Measurements from ENCODE around the gene USP21. TPM values are rescaled to one million over a fixed set of nuclear protein-coding genes. Genes with fewer than 3 reads are reported as not detected.

USP21 gene
- total and polyA plus RNA-seq, 2 of the 13 experiments (the other 11 are each of a cell fraction or from before 2014, with no cell fraction given): 10.1 to 33.1 TPM

- TF ChIP-seq XRCC5 (optimal IDR thresholded peaks at IDR 0.05; ENCODE audit: low read length) (peak; percentile 34), AKNA (CRISPR knock-in tag; IDR thresholded peaks at IDR 0.05; ENCODE audit: borderline replicate concordance) (no peak), RBFOX2 (IDR thresholded peaks at IDR 0.05; ENCODE audit: low read depth, low read length) (peak; percentile 51; the same call in 1 of the 2 replicates), STAT6 (CRISPR knock-in tag; IDR thresholded peaks at IDR 0.05; ENCODE audit: borderline replicate concordance) (no peak), ZNF432 (CRISPR knock-in tag; IDR thresholded peaks at IDR 0.05; ENCODE audit: borderline replicate concordance) (no peak), THAP8 (CRISPR knock-in tag; IDR thresholded peaks at IDR 0.05; ENCODE audit: borderline replicate concordance) (0 out of 2 replicates have a peak, but pooled peaks have one; percentile 35), ZNF496 (CRISPR knock-in tag; IDR thresholded peaks at IDR 0.05; ENCODE audit: insufficient replicate concordance) (no peak), GLI4 (CRISPR knock-in tag; IDR thresholded peaks at IDR 0.05; ENCODE audit: borderline replicate concordance) (no peak), MTA3 (CRISPR knock-in tag; IDR thresholded peaks at IDR 0.05) (no peak), TAF1 (CRISPR knock-in tag; IDR thresholded peaks at IDR 0.05) (peak; percentile 34; the same call in 1 of the 2 replicates), PHF21A (CRISPR knock-in tag; IDR thresholded peaks at IDR 0.05) (no peak), ATF4 (CRISPR knock-in tag; IDR thresholded peaks at IDR 0.05) (no peak), MYC (CRISPR knock-in tag; IDR thresholded peaks at IDR 0.05; ENCODE audit: borderline replicate concordance) (peak; percentile 22; the same call in 1 of the 2 replicates), ZNF33B (CRISPR knock-in tag; IDR thresholded peaks at IDR 0.05) (no peak; the same call in 1 of the 2 replicates), AGO1 (IDR thresholded peaks at IDR 0.05; ENCODE audit: low read depth, low read length, poor library complexity, severe bottlenecking) (peak; percentile 57), AGO2 (optimal IDR thresholded peaks at IDR 0.05; ENCODE audit: low read depth, low read length) (peak; percentile 78), ZNF605 (CRISPR knock-in tag; IDR thresholded peaks at IDR 0.05) (peak; percentile 62; the same call in 1 of the 2 replicates), ZNF501 (CRISPR knock-in tag; IDR thresholded peaks at IDR 0.05) (no peak; the same call in 1 of the 2 replicates), MTF1 (CRISPR knock-in tag; IDR thresholded peaks at IDR 0.05) (no peak), ZNF569 (CRISPR knock-in tag; IDR thresholded peaks at IDR 0.05; ENCODE audit: borderline replicate concordance) (no peak)
Observed at GRCh38 chr1:161198194-161198896, 39.0 kb downstream of the USP21 start (continued).
